HEK293 (cell line): ENCODE data around the gene TLE2.
A peak's percentile ranks its signal among the peaks of the same experiment; 100 is the strongest.

Source experiments
- CTCF ChIA-PET: fragments of 350-600 bp; formaldehyde crosslinking; extraction: SDS; loops from one replicate; lab custom pipeline; 2021; ENCODE audit warnings: antibody characterized with exemption; lab: Yijun Ruan, JAX
- POLR2A ChIA-PET: fragments of 300-600 bp; formaldehyde crosslinking; extraction: SDS; loops from one replicate; lab custom pipeline; 2020; ENCODE audit warnings: antibody characterized with exemption, inconsistent platforms; lab: Yijun Ruan, JAX
- H3K27ac ChIP-seq: fragments of 200-500 bp; sonication (Bioruptor generic); 2 replicates; pipeline ENCODE4 v1.5.1; 2014; ENCODE audit warnings: low read depth, low read length, control low read depth, inconsistent platforms; ENCODE audit errors: extremely low read depth
- H3K36me3 ChIP-seq, 2 experiments: fragments of 200-500 bp in 1 of 2; sonication (Bioruptor generic) in 1 of 2; 1 replicate in 1 of 2; 2 replicates in 1 of 2; pipeline ENCODE4 v1.5.1; 2014 to 2017; ENCODE audit warnings: inconsistent platforms in 2 of 2, low read length in 2 of 2; ENCODE audit not compliant: control insufficient read depth in 2 of 2, insufficient read depth in 1 of 2
- H3K4me1 ChIP-seq: fragments of 200-500 bp; sonication (Bioruptor generic); 2 replicates; pipeline ENCODE4 v1.5.1; 2014; ENCODE audit warnings: mild to moderate bottlenecking, low read length, inconsistent platforms; ENCODE audit not compliant: control insufficient read depth, insufficient read depth
- H3K4me3 ChIP-seq: 2 replicates; pipeline ENCODE4 v1.5.1; 2011; ENCODE audit warnings: low read depth, mild to moderate bottlenecking, control low read depth, low read length, moderate library complexity
- H3K9me3 ChIP-seq: fragments of 200-500 bp; sonication (Bioruptor generic); 2 replicates; pipeline ENCODE4 v1.5.1; 2014; ENCODE audit warnings: low read depth, low read length, inconsistent platforms; ENCODE audit not compliant: control insufficient read depth, insufficient read depth
- EGR2 ChIP-seq: fragments of 450-650 bp; formaldehyde crosslinking; IDR thresholded peaks from 2 replicates; pipeline ENCODE4 v1.5.1; 2016; ENCODE audit warnings: low read depth, missing biosample characterization, missing genetic modification characterization
- HOXC10 ChIP-seq: sonication (generic); formaldehyde crosslinking; IDR thresholded peaks from 2 replicates; pipeline ENCODE4 v1.8.1; 2023; ENCODE audit warnings: mild to moderate bottlenecking, missing genetic modification reagents
- IKZF3 ChIP-seq: fragments of 450-650 bp; IDR thresholded peaks from 2 replicates; pipeline ENCODE4 v1.5.0; 2018; ENCODE audit warnings: missing biosample characterization, mild to moderate bottlenecking, missing genetic modification characterization, moderate library complexity
- ZBTB7A ChIP-seq: fragments of 450-650 bp; formaldehyde crosslinking; IDR thresholded peaks from 2 replicates; pipeline ENCODE4 v1.5.1; 2016; ENCODE audit warnings: low read depth, missing biosample characterization, missing genetic modification characterization
- ZFP3 ChIP-seq: fragments of 450-650 bp; formaldehyde crosslinking; IDR thresholded peaks from 2 replicates; pipeline ENCODE4 v1.5.1; 2016; ENCODE audit warnings: low read depth, missing biosample characterization, missing genetic modification characterization
- ZNF121 ChIP-seq: fragments of 450-650 bp; formaldehyde crosslinking; IDR thresholded peaks from 2 replicates; pipeline ENCODE4 v1.5.1; 2016; ENCODE audit warnings: missing biosample characterization, missing genetic modification characterization
- ZNF16 ChIP-seq: fragments of 450-650 bp; formaldehyde crosslinking; IDR thresholded peaks from 2 replicates; pipeline ENCODE4 v1.5.1; 2016; ENCODE audit warnings: low read depth, missing biosample characterization, missing genetic modification characterization
- ZNF211 ChIP-seq: fragments of 450-650 bp; formaldehyde crosslinking; IDR thresholded peaks from 2 replicates; pipeline ENCODE4 v1.5.1; 2016; ENCODE audit warnings: low read depth, missing biosample characterization, missing genetic modification characterization
- ZNF24 ChIP-seq: fragments of 450-650 bp; formaldehyde crosslinking; IDR thresholded peaks from 2 replicates; pipeline ENCODE4 v1.5.1; 2016; ENCODE audit warnings: missing biosample characterization, missing genetic modification characterization
- ZNF248 ChIP-seq: fragments of 450-650 bp; formaldehyde crosslinking; IDR thresholded peaks from 2 replicates; pipeline ENCODE4 v1.5.1; 2017; ENCODE audit warnings: missing biosample characterization, missing genetic modification characterization
- ZNF341 ChIP-seq: fragments of 450-650 bp; formaldehyde crosslinking; IDR thresholded peaks from 2 replicates; pipeline ENCODE4; 2016; ENCODE audit warnings: low read depth, missing biosample characterization, missing genetic modification characterization
- ZNF449 ChIP-seq: fragments of 450-650 bp; formaldehyde crosslinking; IDR thresholded peaks from 2 replicates; pipeline ENCODE4 v1.5.1; 2017; ENCODE audit warnings: missing biosample characterization, mild to moderate bottlenecking, missing genetic modification characterization, moderate library complexity
- ZNF621 ChIP-seq: fragments of 450-650 bp; formaldehyde crosslinking; IDR thresholded peaks from 2 replicates; pipeline ENCODE4 v1.5.1; 2017; ENCODE audit warnings: missing biosample characterization, missing genetic modification characterization
- ZNF692 ChIP-seq: fragments of 450-650 bp; formaldehyde crosslinking; IDR thresholded peaks from 2 replicates; pipeline ENCODE4 v1.5.1; 2016; ENCODE audit warnings: missing biosample characterization, missing genetic modification characterization
- TF ChIP-seq, protein P1 (sequence below): fragments of 450-650 bp; formaldehyde crosslinking; IDR thresholded peaks from 2 replicates; pipeline ENCODE4 v1.5.1; 2016; ENCODE audit warnings: missing biosample characterization, missing genetic modification characterization, borderline replicate concordance

TLE2 gene

DNA sequence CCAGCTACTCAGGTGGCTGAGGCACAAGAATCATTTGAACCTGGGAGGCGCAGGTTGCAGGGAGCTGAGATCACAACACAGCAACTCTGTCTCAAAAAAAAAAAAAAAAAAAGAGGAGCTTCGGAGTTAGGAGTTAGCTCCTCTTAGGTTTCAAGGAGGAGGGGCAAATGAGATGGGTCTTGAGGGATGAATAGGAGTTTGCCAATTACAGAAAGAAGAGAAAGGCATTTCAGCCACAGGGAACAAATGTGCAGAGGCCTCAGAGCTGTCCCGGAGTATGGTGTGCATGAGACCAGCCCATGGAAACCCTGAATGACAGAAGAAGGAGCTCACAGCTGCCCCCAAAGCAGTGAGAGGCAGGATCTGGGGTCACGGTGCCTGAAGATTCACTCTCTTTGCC lies 24.6 kb downstream of the TLE2 start:
- POLR2A ChIA-PET, result interaction anchor here (0.5 to 1.3 kb wide), 4 partner anchors 31 to 54 kb away, joined by 3 to 7 read pairs (median 6); no protein-coding TSS in a partner anchor
- no peaks in the 10 kb centered on the region for H3K36me3 ChIP-seq
- TF ChIP-seq ZNF341 (tag by site-specific recombination) (no peak), ZFP3 (tag by site-specific recombination) (peak; percentile 96), ZNF248 (tag by site-specific recombination) (no peak), EGR2 (tag by site-specific recombination) (no peak), ZNF16 (tag by site-specific recombination) (no peak), ZNF449 (tag by site-specific recombination) (no peak), HOXC10 (CRISPR knock-in tag) (no peak), ZNF692 (no peak), ZNF621 (no peak)
- TF ChIP-seq, all 188 proteins: peak for 1
- no peak overlapping the region for H3K27ac ChIP-seq
- CTCF ChIA-PET, result interaction anchor here (0.6 to 2.1 kb wide), 4 partner anchors 21 to 104 kb away, joined by 3 to 5 read pairs (median 5); no protein-coding TSS in a partner anchor
- no peaks in the 10 kb centered on the region for H3K4me1 ChIP-seq
- H3K9me3 ChIP-seq, result no peaks in the 10 kb centered on the region
- no peak overlapping the region for H3K4me3 ChIP-seq

DNA sequence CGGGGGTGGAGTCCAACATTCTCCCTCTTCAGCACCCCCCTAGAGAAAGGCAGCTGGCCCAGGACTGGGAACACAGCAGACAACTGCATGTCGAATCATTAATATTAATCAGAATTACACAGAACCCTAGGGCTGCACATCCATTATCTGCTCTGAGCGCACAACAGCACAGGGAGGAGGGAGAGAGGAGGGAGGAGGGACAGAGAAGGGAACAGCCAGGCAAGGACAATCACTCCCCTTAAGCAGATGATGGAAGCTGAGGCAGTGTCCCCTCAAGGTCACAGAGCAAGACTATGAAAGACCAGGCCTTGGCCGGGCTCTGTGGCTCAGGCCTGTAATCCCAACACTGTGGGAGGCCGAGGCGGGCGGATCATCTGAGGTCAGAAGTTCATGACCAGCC lies 26.0 kb downstream of the TLE2 start:
- TF ChIP-seq ZNF692 (no peak), ZNF248 (tag by site-specific recombination) (no peak), ZNF341 (tag by site-specific recombination) (peak; percentile 97)
- no peak overlapping the region for H3K27ac ChIP-seq
- CTCF ChIA-PET, result no interaction called here
- no peaks in the 10 kb centered on the region for H3K9me3 ChIP-seq
- H3K36me3 ChIP-seq, result no peaks in the 10 kb centered on the region
- POLR2A ChIA-PET, result no interaction called here
- no peaks in the 10 kb centered on the region for H3K4me1 ChIP-seq
- no peak overlapping the region for H3K4me3 ChIP-seq

DNA sequence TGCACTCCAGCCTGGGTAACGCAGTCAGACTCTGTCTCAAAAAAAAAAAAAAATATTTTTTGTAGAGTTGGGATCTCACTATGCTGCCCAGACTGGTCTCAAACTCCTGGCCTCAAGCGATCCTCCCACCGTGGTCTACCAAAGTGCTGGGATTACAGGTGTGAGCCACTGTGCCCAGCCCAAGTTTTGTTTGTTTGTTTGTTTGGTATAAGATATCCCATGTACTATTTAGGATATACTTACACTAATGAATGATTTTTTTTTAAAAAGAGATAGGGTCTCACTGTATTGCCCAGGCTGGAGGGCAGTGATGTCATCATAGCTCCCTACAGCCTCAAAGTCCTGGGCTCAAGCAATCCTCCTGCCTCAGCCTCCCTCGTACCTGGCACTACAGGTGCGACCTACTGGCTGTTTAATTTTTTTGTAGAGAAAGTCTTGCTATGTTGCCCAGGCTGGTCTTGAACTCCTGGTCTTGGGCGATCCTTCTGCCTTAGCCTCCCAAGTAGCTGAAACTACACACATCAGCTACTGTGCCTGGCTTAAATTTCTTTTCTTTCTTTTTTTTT lies 27.8 kb downstream of the TLE2 start:
- CTCF ChIA-PET, result no interaction called here
- POLR2A ChIA-PET, result interaction anchor here (0.7 kb wide), 1 partner anchor 21 kb away, joined by 8 read pairs; no protein-coding TSS in a partner anchor

DNA sequence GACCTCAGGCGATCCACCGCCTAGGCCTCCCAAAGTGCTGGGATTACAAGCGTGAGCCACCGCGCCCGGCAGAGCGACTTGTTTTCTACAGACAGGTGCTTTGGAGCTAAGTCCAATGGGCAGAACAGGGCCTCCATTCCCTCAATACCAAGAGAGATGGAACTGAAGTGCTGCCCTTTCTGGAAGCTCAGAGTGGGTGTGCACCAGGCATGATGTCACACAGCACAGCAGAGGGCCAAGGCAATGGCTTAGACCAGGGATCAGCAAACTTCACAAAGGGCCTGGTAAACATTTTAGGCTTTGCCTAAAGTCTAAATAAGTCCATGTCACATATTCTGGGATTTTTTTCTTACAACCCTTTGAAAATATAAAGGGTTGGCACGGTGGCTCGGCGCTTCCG lies 30.4 kb downstream of the TLE2 start:
- POLR2A ChIA-PET, result interaction anchor here (0.7 kb wide), 1 partner anchor 14 kb away, joined by 4 read pairs; no protein-coding TSS in a partner anchor
- CTCF ChIA-PET, result interaction anchor here (0.6 kb wide), 1 partner anchor 16 kb away, joined by 3 read pairs; no protein-coding TSS in a partner anchor
- no peaks in the 10 kb centered on the region for H3K36me3 ChIP-seq
- no peak overlapping the region for H3K27ac ChIP-seq
- no peak overlapping the region for H3K4me3 ChIP-seq
- no peaks in the 10 kb centered on the region for H3K4me1 ChIP-seq
- no peaks in the 10 kb centered on the region for H3K9me3 ChIP-seq
- TF ChIP-seq ZBTB7A (tag by site-specific recombination) (no peak), ZNF211 (tag by site-specific recombination) (no peak), ZNF248 (tag by site-specific recombination) (no peak), IKZF3 (no peak)
- TF ChIP-seq, protein P1, sequence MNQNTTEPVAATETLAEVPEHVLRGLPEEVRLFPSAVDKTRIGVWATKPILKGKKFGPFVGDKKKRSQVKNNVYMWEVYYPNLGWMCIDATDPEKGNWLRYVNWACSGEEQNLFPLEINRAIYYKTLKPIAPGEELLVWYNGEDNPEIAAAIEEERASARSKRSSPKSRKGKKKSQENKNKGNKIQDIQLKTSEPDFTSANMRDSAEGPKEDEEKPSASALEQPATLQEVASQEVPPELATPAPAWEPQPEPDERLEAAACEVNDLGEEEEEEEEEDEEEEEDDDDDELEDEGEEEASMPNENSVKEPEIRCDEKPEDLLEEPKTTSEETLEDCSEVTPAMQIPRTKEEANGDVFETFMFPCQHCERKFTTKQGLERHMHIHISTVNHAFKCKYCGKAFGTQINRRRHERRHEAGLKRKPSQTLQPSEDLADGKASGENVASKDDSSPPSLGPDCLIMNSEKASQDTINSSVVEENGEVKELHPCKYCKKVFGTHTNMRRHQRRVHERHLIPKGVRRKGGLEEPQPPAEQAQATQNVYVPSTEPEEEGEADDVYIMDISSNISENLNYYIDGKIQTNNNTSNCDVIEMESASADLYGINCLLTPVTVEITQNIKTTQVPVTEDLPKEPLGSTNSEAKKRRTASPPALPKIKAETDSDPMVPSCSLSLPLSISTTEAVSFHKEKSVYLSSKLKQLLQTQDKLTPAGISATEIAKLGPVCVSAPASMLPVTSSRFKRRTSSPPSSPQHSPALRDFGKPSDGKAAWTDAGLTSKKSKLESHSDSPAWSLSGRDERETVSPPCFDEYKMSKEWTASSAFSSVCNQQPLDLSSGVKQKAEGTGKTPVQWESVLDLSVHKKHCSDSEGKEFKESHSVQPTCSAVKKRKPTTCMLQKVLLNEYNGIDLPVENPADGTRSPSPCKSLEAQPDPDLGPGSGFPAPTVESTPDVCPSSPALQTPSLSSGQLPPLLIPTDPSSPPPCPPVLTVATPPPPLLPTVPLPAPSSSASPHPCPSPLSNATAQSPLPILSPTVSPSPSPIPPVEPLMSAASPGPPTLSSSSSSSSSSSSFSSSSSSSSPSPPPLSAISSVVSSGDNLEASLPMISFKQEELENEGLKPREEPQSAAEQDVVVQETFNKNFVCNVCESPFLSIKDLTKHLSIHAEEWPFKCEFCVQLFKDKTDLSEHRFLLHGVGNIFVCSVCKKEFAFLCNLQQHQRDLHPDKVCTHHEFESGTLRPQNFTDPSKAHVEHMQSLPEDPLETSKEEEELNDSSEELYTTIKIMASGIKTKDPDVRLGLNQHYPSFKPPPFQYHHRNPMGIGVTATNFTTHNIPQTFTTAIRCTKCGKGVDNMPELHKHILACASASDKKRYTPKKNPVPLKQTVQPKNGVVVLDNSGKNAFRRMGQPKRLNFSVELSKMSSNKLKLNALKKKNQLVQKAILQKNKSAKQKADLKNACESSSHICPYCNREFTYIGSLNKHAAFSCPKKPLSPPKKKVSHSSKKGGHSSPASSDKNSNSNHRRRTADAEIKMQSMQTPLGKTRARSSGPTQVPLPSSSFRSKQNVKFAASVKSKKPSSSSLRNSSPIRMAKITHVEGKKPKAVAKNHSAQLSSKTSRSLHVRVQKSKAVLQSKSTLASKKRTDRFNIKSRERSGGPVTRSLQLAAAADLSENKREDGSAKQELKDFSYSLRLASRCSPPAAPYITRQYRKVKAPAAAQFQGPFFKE (tag by site-specific recombination), result no peak

More for the DNA sequence above, 27.8 kb downstream of the TLE2 start:
- Histone ChIP-seq H3K36me3 (no peaks in the 10 kb centered on the region), H3K4me3 (no peak overlapping the region), H3K4me1 (no peaks in the 10 kb centered on the region), H3K9me3 (no peaks in the 10 kb centered on the region)
- TF ChIP-seq ZNF24 (tag by site-specific recombination) (no peak), ZNF121 (tag by site-specific recombination) (peak; percentile 88)
- TF ChIP-seq, all 188 proteins: peak for 1
- H3K27ac ChIP-seq, result no peak overlapping the region
